ENCODE results near the gene LRRC8B.
"Not testable (repeated sequence)": the region's sequence is repeated elsewhere in the genome, so short reads cannot be mapped to it uniquely, and the experiment has no call there.

LRRC8B gene

DNA sequence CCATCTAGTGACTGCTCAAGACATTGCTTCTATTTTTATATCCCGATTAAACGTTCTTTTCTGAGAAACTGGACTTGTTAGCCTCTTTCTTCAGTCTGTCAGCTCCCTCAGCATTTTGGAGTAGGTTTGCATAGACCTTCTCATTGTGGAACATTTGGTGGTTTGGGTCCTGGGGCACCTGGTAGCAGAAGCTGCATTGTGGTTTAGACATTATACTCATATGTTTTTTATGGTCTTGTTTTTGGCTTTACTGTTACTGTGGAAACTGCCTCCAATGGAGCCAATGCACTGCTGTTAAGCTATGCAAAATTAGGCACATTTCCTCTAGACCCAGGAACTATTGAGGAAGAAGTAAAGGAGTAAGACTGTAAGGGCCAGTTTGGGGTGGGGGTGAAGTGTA is 36.7 kb upstream of the LRRC8B start:
- TF ChIP-seq, protein P1, sequence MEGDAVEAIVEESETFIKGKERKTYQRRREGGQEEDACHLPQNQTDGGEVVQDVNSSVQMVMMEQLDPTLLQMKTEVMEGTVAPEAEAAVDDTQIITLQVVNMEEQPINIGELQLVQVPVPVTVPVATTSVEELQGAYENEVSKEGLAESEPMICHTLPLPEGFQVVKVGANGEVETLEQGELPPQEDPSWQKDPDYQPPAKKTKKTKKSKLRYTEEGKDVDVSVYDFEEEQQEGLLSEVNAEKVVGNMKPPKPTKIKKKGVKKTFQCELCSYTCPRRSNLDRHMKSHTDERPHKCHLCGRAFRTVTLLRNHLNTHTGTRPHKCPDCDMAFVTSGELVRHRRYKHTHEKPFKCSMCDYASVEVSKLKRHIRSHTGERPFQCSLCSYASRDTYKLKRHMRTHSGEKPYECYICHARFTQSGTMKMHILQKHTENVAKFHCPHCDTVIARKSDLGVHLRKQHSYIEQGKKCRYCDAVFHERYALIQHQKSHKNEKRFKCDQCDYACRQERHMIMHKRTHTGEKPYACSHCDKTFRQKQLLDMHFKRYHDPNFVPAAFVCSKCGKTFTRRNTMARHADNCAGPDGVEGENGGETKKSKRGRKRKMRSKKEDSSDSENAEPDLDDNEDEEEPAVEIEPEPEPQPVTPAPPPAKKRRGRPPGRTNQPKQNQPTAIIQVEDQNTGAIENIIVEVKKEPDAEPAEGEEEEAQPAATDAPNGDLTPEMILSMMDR (IDR thresholded peaks at IDR 0.05; ENCODE audit: borderline replicate concordance, insufficient read depth, low read depth, low read length) = no peak
- no peak overlapping the region for H3K4me3 ChIP-seq (ENCODE audit: low read depth, low read length)

GRCh38 chr1:89489047-89489729 is 35.4 kb upstream of the LRRC8B start:
- no peak overlapping the region for H3K4me3 ChIP-seq (ENCODE audit: low read depth, low read length)
- TF ChIP-seq, protein P1 (IDR thresholded peaks at IDR 0.05; ENCODE audit: borderline replicate concordance, insufficient read depth, low read depth, low read length) = no peak

- H3K4me3 ChIP-seq (ENCODE audit: low read depth, low read length) = no peak overlapping the region
- TF ChIP-seq, protein P1 (IDR thresholded peaks at IDR 0.05; ENCODE audit: borderline replicate concordance, insufficient read depth, low read depth, low read length) = no peak
Measured at GRCh38 chr1:89490389-89490788, 34.2 kb upstream of the LRRC8B start.

DNA sequence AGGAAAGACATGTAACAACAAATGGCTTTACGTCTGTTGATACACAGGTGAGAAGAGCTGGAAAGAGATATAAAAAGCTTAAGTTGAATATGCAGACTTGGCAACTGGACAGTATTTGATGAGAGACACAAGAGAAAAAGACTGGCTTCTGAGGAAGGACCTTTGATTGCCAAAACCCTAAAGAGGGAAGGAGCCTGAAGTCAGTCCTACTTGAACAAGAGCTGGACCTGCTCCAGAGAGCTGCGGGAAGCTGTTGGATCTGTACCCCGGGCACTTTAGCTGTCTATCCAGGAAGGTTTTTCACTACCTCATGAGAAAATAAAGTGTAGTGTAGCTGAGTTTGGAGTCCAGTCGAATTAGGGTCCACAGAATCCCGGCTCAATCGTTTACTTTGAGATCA is 25.3 kb upstream of the LRRC8B start:
- TF ChIP-seq, protein P1 (IDR thresholded peaks at IDR 0.05; ENCODE audit: borderline replicate concordance, insufficient read depth, low read depth, low read length) = no peak
- H3K4me3 ChIP-seq (ENCODE audit: low read depth, low read length) = no peak overlapping the region

GRCh38 chr1:89502042-89502441 is 22.6 kb upstream of the LRRC8B start:
- TF ChIP-seq, protein P1 (IDR thresholded peaks at IDR 0.05; ENCODE audit: borderline replicate concordance, insufficient read depth, low read depth, low read length) = no peak

GRCh38 chr1:89502895-89503294 is 21.7 kb upstream of the LRRC8B start:
- no peak overlapping the region for H3K4me3 ChIP-seq (ENCODE audit: low read depth, low read length)
- TF ChIP-seq, protein P1 (IDR thresholded peaks at IDR 0.05; ENCODE audit: borderline replicate concordance, insufficient read depth, low read depth, low read length) = no peak

More at GRCh38 chr1:89502042-89502441, 22.6 kb upstream of the LRRC8B start:
- H3K4me3 ChIP-seq (ENCODE audit: low read depth, low read length) = no peak overlapping the region

DNA sequence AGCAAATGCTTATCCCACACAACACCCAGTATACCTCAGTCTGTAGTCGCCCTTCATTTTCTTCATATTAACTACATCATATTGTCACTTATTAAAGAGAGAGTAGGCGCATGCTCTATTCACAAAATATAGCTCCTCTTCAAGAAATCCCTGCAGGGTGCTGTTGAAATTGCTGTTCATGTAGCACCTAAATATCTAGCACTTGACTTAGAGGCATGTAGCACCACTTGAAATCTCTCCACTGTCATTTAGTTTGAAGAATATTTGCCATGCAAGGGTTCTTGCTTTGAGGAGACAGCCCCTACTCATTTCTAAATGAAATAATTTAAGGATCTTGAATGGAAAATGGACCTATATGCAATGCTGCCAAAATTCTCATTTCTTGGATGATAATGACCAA is 20.9 kb upstream of the LRRC8B start:
- H3K4me3 ChIP-seq (ENCODE audit: low read depth, low read length) = no peak overlapping the region
- TF ChIP-seq, protein P1 (IDR thresholded peaks at IDR 0.05; ENCODE audit: borderline replicate concordance, insufficient read depth, low read depth, low read length) = no peak

DNA sequence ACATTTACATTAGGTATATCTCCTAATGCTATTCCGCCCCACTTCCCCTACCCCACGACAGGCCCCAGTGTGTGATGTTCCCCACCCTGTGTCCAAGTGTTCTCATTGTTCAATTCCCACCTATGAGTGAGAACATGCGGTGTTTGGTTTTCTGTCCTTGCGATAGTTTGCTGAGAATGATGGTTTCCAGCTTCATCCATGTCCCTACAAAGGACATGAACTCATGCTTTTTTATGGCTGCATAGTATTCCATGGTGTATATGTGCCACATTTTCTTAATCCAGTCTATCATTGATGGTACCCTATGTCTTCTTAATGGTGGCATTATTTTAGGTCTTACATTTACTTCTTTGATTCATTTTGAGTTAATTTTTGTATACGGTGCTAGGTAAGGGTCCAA is 14.6 kb upstream of the LRRC8B start:
- H3K4me3 ChIP-seq (ENCODE audit: low read depth, low read length) = not testable (repeated sequence)
